SK-N-MC (cell line): Measurements from ENCODE around the gene GNAI2.

ENCODE experiments used
- EZH2 ChIP-seq: fragments of 200-600 bp; sonication (generic); IDR thresholded peaks from one replicate; pipeline ENCODE4 v1.6.1; 2017; ENCODE audit warnings: antibody characterized with exemption
- POLR2AphosphoS5 ChIP-seq: IDR thresholded peaks from 2 replicates; pipeline ENCODE4 v1.6.1; 2012; ENCODE audit warnings: mild to moderate bottlenecking, low read depth, low read length, borderline replicate concordance

DNA sequence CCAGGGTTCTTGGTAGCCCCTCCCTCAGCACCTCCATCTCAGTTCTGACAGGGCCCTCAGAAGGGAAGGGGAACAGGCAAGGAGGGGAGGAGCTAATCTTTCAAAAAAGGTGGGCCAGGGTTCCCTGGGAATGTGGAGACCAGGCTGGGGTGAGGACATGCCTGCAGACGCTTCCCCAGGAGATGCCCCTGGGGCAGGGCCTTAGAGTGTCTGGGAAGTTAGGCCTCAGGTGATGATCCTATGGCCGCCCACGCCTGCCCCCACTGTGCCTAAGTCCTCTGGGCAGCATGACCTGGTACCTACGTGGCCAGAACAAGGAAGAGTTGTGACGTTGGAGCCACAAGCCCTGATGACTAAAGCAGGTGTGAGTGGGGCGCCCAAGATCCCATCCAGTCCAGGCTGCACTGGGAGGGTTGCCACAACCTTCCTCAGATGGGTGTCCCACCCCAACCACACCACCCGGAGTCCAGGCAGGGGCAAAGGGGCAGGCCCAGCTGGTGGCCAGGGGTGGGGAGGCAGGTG is 29.0 kb downstream of the GNAI2 start:
- TF ChIP-seq EZH2 (no peak), POLR2AphosphoS5 (no peak)
